CMK (cell line): ENCODE data around the gene PRR19.

ENCODE experiments used
- DNase-seq: peaks from one replicate; pipeline ENCODE4 v3.0.0-alpha.2; 2010; ENCODE audit warnings: low read depth

Gene PRR19

DNA sequence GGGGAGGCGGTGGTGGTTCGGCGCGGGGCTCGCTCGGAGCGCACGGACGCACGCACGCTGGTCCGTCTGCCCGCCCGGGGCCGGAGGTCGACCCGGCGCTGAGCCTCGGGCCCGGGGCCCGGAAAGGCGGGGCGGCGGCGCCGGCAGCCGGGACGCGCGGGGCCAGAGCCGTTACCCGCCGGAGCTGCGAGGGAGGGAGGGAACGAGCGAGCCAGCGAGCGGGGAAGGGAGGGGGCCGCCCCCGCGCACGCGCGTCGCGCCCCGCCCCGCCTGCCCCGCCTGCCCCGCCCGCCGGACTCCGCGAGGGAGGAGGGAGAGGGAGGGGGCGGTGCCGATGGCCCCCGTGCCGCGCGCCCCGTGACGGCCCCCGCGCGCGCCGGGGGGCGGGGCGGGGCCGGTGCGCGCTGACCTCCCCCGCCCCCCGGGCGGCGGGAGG lies 17.8 kb upstream of the PRR19 start:
- DNase-seq: no peak

DNA sequence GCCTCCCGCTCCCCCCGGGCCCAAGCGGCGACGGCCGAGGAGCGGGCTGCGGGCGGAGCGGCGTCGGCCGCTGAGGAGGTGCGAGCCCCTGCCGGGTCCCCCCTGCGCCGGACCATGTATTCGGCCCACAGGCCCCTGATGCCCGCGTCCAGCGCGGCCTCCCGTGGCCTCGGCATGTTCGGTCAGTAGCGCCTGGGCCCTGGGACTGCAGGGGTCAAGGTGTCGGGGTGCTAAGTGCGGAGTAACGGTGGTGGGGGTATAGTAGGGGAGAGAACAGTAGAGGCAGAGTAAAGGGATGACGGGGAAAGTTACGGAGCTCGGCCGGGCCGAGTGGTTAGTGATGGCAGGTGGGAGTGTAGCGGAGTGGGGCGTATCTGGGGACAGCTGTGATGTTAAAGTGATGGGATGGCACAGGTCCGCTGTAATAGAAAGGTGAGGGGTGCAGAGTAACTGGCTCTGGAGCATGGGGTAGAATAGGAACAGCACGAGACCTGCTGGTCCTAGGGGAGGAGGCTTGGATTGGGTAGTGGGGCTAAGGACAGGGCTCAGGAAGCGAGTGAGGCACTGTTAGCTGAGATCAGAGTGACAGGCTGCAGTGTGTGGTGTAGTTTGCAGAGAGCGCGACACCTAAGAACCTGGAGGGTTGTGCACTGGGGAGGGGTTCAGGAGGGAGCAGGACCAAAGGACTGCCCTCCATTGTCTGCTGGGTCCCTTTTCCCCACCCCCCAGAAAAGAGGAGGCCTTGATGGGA lies 17.2 kb upstream of the PRR19 start:
- no peak for DNase-seq

DNA sequence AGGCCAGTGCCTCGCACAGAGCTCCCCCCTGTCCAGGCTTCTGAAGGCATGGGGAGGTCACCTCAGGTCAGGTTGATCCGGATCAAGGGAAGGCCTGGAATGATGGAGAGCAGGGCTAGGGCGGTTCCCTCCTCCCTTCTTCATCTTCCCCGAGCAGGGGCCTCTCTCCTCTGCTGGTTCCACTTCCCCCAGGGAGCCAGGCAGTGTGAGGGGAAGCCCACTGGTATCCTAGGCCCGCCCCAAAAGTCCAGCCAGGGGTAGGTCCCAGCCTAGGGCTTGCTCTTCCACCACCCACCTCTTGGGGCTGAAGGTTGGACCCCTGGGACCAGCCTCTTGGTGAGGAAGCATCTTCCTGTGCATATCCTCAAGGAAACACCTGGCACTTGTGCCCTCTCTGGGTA lies 16.4 kb upstream of the PRR19 start:
- no peak for DNase-seq

DNA sequence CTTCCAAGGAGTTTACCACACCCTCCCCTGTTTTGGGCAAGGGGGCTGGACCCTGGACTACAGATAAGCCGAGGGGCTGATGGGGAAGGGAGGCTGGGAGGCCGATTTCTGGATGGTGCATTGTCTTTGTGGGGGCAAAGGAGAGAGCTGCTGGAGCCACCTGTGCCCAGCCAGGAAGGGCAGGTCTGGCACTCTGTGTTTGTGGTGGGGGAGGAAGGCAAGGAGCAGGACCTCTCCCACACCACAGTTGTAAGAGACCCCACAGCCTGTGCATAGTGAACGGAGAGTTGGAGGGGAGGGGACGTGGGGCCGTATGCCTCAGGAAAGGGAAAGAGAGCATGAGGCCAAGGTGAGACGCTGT lies 16.0 kb upstream of the PRR19 start:
- no peak for DNase-seq

DNA sequence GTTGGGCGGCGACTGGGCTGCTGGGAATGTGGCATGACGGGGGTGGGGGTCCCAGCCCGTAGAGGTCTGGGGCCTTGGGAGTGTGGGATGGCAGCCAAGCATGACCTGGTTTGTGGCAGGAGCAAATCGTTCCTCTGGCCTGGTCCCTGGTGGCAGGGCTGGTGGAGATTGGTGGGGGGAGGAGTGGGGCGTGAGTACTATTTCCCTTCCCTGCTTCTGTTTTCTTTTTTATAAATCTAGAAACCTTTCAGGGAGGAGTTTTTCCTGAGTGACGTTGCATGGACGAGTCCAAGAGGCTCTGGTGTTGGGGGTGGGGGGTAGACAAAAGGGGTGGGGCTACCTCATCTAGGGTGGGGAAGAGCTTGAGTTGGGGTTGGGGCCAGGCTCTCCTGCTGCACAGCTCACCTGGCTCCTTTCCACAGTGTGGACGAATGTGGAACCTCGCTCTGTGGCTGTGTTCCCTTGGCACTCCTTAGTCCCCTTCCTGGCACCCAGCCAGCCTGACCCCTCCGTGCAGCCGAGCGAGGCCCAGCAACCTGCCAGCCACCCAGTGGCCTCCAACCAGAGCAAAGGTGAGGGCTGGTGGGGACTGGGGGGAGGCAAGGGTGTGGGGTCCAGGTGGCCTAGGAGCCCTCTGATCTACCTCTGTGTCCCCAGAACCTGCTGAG lies 15.4 kb upstream of the PRR19 start:
- no peak for DNase-seq

DNA sequence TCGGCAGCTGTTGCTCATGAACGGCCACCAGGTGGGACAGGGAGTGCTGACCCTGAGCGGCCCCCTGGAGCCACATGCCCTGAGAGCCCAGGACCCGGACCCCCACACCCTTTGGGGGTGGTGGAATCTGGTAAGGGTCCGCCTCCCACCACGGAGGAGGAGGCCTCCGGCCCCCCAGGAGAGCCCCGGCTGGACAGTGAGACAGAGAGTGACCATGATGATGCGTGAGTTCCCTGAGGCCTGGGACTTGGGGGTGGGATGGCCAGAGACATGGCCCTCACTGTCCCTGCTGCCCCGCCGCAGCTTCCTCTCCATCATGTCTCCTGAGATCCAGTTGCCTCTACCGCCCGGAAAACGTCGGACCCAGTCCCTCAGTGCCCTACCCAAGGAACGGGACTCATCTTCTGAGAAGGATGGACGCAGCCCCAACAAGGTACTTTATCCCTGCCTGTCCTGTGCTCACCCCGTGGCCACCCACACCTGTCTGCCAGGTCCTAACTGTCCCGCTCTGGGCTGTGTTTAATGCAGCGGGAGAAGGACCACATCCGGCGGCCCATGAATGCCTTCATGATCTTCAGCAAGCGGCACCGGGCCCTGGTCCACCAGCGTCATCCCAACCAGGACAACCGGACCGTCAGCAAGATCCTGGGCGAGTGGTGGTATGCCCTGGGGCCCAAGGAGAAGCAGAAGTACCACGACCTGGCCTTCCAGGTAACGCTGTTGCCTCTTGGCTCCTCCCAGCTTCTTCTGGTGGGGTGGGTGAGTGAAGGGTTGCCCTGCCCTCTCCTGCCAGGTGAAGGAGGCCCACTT lies 14.7 kb upstream of the PRR19 start:
- DNase-seq: no peak

DNA sequence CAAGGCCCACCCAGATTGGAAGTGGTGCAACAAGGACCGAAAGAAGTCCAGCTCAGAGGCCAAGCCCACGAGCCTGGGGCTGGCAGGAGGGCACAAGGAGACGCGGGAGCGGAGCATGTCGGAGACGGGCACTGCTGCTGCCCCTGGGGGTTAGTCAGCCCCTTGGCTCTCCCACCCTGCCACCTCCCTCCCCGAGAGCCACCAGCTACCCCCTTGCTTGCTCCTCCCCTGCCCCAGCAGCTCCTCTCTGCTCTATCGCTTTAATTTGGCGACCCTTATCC lies 14.2 kb upstream of the PRR19 start:
- no peak for DNase-seq

DNA sequence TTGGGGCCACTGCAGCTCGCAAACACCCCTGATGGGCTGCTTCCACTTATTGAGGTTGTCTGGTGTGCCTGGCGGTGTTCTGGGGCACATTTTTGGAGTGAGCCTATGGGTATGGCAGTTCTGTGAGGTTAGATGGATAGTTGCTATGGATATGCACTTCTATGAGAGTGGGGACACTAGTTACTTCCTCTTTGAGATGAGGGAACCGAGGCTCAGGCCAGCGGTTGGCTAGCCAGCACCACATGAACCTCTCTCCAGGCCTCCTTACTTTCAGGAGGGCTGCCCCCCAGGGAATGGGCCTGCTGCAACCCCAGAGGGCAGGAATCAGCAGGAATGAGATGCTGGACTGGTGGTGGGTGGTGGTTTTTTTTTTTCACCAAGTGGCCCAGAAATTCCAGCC lies 13.5 kb upstream of the PRR19 start:
- no peak for DNase-seq

DNA sequence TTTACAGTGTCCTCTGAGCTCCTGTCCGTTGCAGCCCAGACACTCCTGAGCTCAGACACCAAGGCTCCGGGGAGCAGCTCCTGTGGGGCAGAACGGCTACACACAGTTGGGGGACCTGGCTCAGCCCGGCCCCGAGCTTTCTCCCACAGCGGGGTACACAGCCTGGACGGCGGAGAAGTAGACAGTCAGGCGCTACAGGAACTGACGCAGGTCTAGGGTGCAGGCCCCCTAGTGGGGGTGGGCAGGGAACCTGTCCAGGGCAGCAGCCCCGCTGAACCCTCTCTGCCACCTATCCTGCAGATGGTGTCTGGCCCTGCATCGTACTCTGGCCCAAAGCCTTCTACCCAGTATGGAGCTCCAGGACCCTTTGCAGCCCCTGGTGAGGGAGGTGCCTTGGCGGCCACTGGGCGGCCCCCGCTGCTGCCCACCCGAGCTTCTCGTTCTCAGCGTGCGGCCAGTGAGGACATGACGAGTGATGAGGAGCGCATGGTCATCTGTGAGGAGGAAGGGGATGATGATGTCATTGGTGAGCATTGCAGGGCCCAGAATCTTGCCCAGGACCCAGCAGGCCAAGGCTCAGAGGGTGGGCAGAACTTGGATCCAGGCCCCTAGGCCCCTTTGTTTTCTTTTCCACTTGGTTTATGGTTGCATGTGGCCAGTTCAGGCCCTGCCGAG lies 12.9 kb upstream of the PRR19 start:
- DNase-seq: no peak

DNA sequence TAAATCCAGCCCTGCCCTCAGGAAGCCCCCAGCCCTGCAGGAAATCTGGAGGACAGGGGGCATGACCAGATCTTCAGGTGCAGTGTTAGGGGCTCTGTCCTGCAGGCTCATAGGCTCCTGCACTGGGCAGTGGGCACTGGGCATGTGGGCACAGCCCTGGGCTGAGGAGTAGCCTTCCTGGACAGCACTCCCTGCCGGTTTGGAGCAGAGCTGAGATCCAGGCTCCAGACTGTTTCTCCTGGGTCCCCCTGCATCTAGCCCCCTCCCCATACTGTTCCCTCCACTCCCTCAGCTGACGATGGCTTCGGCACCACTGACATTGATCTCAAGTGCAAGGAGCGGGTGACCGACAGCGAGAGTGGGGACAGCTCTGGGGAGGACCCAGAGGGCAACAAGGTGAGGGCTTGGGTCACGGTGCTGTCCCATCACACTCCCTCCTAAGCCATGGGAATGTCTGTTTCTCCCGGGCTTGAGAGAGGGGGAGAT lies 12.3 kb upstream of the PRR19 start:
- no peak for DNase-seq

DNA sequence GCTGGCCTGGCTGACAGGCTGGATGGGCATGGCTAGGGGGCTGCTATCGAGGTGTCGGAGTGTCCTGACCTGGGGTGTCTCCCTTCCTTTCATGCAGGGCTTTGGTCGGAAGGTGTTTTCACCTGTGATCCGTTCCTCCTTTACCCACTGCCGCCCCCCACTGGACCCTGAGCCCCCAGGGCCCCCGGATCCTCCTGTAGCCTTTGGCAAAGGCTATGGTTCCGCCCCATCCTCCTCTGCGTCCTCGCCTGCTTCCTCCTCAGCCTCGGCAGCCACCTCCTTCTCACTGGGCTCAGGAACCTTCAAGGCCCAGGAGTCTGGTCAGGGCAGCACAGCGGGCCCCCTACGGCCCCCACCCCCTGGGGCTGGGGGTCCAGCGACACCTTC lies 11.8 kb upstream of the PRR19 start:
- no peak for DNase-seq

DNA sequence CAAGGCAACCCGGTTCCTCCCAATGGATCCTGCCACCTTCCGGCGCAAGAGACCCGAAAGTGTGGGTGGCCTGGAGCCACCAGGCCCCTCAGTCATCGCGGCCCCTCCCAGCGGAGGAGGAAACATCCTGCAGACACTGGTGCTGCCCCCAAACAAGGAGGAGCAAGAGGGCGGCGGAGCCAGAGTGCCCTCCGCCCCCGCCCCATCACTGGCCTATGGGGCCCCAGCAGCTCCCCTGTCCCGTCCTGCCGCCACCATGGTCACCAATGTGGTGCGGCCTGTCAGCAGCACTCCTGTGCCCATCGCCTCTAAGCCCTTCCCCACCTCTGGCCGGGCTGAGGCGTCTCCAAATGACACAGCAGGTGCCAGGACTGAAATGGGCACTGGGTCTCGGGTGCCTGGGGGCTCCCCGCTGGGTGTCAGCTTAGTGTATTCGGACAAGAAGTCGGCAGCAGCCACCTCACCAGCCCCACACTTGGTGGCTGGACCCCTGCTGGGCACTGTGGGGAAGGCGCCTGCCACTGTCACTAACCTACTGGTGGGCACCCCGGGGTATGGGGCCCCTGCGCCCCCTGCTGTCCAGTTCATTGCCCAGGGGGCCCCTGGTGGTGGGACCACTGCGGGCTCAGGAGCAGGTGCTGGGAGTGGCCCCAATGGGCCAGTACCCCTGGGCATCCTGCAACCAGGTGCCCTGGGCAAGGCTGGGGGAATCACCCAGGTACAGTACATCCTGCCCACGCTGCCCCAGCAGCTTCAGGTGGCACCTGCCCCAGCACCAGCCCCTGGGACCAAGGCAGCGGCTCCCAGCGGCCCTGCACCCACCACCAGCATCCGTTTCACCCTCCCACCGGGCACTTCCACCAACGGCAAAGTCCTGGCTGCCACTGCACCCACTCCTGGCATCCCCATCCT lies 11.2 kb upstream of the PRR19 start:
- DNase-seq: no peak

DNA sequence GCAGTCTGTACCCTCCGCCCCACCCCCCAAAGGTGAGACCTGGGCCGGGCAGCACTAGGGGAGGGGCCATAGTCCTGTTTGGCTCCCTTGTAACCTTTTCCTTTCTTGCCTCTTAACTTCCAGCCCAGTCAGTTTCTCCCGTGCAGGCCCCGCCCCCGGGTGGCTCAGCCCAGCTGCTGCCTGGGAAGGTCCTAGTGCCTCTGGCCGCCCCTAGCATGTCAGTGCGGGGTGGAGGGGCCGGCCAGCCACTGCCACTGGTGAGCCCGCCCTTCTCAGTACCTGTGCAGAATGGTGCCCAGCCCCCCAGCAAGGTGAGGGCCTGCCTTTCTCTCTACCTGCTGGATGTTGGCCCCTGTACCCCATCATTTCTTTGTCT lies 10.5 kb upstream of the PRR19 start:
- no peak for DNase-seq

DNA sequence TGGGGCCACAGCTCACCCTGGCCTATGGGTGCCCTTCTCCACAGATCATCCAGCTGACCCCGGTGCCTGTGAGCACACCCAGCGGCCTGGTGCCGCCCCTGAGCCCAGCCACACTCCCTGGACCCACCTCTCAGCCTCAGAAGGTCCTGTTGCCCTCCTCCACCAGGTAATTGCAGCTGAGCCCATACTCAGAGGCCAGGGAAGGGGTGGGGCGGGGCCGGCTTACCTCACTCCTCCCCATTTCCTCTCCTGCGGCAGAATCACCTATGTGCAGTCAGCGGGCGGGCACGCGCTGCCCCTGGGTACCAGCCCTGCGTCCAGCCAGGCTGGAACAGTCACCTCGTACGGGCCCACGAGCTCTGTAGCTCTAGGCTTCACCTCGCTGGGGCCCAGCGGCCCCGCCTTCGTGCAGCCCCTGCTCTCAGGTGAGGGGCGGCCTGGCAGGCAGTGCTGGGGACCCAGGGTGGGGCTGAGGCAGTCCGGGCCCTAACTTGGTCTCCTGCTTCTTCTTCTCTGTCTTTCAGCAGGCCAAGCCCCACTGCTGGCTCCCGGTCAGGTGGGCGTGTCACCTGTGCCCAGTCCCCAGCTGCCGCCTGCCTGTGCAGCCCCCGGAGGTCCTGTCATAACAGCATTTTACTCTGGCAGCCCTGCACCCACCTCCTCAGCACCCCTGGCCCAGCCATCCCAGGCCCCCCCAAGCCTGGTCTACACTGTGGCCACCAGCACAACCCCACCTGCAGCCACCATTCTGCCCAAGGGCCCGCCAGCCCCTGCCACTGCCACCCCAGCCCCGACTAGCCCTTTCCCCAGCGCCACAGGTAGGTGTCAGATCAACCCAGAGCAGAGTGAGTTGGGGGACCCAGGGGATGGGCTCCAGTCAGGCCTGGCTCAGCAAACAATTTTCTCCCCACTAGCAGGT lies 9.6 kb upstream of the PRR19 start:
- no peak for DNase-seq

DNA sequence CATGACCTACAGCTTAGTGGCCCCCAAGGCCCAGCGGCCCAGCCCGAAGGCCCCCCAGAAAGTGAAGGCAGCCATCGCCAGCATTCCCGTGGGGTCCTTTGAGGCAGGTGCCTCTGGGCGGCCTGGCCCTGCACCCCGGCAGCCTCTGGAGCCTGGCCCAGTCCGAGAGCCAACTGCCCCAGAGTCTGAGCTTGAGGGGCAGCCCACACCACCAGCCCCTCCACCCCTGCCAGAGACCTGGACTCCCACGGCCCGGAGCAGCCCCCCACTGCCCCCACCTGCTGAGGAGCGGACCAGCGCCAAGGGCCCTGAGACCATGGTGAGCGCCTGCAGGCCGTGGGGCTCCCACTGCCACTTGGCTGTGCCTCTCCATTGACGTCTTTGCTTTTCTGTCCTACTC lies 9.0 kb upstream of the PRR19 start:
- DNase-seq: no peak

DNA sequence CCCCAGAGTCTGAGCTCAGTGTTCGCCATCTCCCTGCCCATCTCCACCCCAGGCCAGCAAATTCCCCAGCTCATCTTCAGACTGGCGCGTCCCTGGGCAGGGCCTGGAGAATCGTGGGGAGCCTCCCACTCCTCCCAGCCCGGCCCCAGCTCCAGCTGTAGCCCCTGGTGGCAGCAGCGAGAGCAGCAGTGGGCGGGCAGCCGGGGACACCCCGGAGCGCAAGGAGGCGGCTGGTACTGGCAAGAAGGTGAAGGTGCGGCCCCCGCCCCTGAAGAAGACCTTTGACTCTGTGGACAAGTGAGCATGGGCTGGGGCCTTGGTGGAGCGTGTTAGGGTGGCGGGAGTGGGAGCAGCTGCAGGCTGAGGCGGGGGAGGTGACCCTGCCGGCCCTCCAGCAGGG lies 8.4 kb upstream of the PRR19 start:
- no peak for DNase-seq

DNA sequence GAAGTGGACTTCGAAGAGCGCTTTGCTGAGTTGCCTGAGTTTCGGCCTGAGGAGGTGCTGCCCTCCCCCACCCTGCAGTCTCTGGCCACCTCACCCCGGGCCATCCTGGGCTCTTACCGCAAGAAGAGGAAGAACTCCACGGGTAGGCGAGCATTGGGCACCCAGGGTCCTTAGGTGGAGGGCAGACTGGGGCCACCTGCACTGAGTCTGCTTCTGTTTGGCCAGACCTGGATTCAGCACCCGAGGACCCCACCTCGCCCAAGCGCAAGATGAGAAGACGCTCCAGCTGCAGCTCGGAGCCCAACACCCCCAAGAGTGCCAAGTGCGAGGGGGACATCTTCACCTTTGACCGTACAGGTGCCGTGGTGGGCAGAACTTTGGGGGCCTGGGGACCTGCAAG lies 8.0 kb upstream of the PRR19 start:
- no peak for DNase-seq

DNA sequence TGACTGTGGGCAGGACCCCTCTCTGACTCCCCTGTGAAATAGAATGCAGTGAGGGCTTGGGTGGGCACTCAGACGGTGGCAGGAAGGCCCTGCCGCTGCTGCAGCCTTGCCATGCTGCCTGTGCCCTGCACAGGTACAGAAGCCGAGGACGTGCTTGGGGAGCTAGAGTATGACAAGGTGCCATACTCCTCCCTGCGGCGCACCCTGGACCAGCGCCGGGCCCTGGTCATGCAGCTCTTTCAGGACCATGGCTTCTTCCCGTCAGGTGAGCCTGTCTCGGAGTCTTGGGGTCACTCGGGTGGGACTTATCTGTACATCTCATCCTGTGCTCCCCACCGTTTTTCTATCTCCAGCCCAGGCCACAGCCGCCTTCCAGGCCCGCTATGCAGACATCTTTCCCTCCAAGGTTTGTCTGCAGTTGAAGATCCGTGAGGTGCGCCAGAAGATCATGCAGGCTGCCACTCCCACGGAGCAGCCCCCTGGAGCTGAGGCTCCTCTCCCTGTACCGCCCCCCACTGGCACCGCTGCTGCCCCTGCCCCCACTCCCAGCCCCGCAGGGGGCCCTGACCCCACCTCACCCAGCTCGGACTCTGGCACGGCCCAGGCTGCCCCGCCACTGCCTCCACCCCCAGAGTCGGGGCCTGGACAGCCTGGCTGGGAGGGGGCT lies 7.3 kb upstream of the PRR19 start:
- DNase-seq: no peak

DNA sequence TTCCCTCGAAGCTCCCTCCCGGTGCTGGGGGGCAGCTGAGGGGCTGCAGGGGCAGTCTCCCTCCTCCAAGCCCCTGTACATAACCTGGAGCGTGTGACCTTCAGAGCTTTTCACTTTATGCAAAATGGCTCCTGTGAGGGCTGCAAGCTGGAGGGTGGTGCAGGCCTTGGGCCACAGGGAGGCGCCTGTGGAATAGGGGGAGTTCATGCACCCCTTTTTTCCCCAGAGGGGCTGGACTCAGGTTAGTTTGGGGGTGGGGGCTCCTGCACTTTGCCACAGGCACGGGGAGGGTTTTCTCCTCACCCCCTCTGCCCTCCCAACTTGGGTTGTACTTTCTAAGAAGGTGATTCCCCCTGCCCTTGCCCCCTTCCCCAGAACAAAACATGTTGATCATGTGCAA lies 6.6 kb upstream of the PRR19 start:
- DNase-seq: no peak
